ENCODE measurements around the gene C17orf107. TPM values are rescaled to one million over a fixed set of nuclear protein-coding genes. Genes with fewer than 3 reads are reported as not detected.

C17orf107 gene
- total RNA-seq, 2 experiments from 2014 or later, result 1.9 TPM

GRCh38 chr17:4881761-4882555, 17.4 kb upstream of the C17orf107 start:
- Mint-ChIP-seq H3K27me3 (ENCODE audit: low read depth) (no peaks in the 10 kb centered on the region), H3K9me3 (no peaks in the 10 kb centered on the region), H3K4me1 (ENCODE audit: low read depth) (no peaks in the 10 kb centered on the region), H3K4me3 (no peak overlapping the region), H3K36me3 (ENCODE audit: low read depth) (peaks cover 11% of the 10 kb centered on the region), H3K27ac (no peak overlapping the region)
- intact Hi-C loops (cut with micrococcal nuclease), result loop anchor here (1.0 kb wide), 2 partner anchors 151 to 172 kb away; partner anchors contain the start of genes ARRB2 and MED11
- CTCF ChIA-PET, result interaction anchor here (0.7 to 1.3 kb wide), 4 partner anchors 21 to 256 kb away, joined by 3 to 4 read pairs (median 3); no protein-coding TSS in a partner anchor
- peak; percentile 79 for DNase-seq

GRCh38 chr17:4884489-4884888, 14.8 kb upstream of the C17orf107 start:
- no peaks in the 10 kb centered on the region for H3K27me3 Mint-ChIP-seq (ENCODE audit: low read depth)
- no peaks in the 10 kb centered on the region for H3K9me3 Mint-ChIP-seq
- no peak overlapping the region for H3K4me3 Mint-ChIP-seq
- H3K36me3 Mint-ChIP-seq (ENCODE audit: low read depth), result peaks cover 13% of the 10 kb centered on the region
- DNase-seq, result no peak
- intact Hi-C loops (cut with micrococcal nuclease), result no loop called here
- H3K4me1 Mint-ChIP-seq (ENCODE audit: low read depth), result no peaks in the 10 kb centered on the region
- no peak overlapping the region for H3K27ac Mint-ChIP-seq
- CTCF ChIA-PET, result no interaction called here

DNA sequence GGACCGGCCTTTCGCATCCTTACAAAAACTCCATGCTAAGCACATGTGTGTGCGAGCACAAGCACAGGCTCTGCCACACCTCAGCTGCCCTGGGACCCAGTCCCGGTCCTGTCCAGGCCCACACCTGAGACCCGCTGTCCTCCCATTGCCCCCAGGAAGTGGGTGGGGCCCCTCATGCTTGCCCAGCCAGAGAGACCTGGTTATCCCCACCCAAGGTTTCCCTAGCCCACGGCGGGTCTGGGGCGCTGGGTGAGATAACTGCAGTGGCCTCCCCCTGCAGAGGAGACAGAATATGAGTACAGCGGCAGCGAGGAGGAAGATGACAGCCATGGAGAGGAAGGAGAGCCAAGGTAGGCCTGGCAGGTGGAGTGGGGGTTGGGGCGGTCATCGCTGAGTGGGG, 12.5 kb upstream of the C17orf107 start:
- H3K27me3 Mint-ChIP-seq (ENCODE audit: low read depth), result no peaks in the 10 kb centered on the region
- no peaks in the 10 kb centered on the region for H3K9me3 Mint-ChIP-seq
- no peak overlapping the region for H3K27ac Mint-ChIP-seq
- no peak overlapping the region for H3K4me3 Mint-ChIP-seq
- peaks cover 11% of the 10 kb centered on the region for H3K36me3 Mint-ChIP-seq (ENCODE audit: low read depth)
- no peaks in the 10 kb centered on the region for H3K4me1 Mint-ChIP-seq (ENCODE audit: low read depth)
- CTCF ChIA-PET, result interaction anchor here (1.1 kb wide), 1 partner anchor 157 kb away, joined by 5 read pairs; no protein-coding TSS in a partner anchor
- intact Hi-C loops (cut with micrococcal nuclease), result no loop called here
- no peak for DNase-seq

- intact Hi-C loops (cut with micrococcal nuclease), result no loop called here
Measured at GRCh38 chr17:4887581-4887980, 11.8 kb upstream of the C17orf107 start.

DNA sequence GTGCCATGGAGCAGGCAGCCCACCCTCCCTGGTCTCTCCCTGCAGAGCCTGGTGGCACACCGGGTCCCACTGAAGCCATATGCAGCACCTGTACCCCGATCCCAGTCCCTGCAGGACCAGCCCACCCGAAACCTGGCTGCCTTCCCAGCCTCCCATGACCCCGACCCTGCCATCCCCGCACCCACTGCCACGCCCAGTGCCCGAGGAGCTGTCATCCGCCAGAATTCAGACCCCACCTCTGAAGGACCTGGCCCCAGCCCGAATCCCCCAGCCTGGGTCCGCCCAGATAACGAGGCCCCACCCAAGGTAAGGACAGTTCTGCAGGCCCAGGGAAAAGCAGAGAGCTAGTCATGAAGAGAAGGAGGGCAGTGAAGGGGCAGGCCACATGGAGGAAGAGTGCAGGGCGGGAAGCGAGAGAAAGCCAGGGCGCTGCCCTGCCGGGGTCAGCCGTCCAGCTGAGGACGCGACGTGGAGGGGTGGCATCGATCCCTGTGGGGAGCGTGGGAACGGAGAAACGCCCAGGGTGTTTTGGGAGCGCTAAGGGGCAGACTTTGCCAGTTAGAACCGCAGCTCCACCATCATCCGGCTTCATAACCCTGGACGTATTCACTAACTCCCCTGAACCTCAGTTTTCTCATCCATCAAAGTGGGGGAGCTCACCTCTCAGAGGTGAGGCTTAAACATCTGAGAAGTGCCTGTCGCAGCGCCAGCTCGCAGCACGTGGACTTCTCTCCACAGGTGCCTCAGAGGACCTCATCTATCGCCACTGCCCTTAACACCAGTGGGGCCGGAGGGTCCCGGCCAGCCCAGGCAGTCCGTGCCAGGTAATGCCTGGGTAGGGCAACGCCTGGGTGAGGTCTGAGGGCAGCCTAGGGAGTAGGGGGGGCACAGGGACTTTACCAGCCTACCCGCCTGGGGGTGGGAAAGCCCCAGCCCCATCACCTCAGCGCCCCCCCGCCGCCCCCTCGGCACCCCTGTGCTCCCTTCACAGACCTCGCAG, 7.6 kb upstream of the C17orf107 start:
- Mint-ChIP-seq H3K9me3 (no peaks in the 10 kb centered on the region), H3K4me1 (ENCODE audit: low read depth) (no peaks in the 10 kb centered on the region), H3K27me3 (ENCODE audit: low read depth) (no peaks in the 10 kb centered on the region), H3K36me3 (ENCODE audit: low read depth) (peaks cover 11% of the 10 kb centered on the region), H3K27ac (no peak overlapping the region), H3K4me3 (no peak overlapping the region)
- DNase-seq, result no peak
- CTCF ChIA-PET, result interaction anchor here (0.5 to 1.6 kb wide), 3 partner anchors 11 to 325 kb away, joined by 3 to 4 read pairs (median 4); partner anchors contain the start of gene CHRNE
- intact Hi-C loops (cut with micrococcal nuclease), result no loop called here

More at GRCh38 chr17:4887581-4887980, 11.8 kb upstream of the C17orf107 start:
- no peaks in the 10 kb centered on the region for H3K27me3 Mint-ChIP-seq (ENCODE audit: low read depth)
- no peak overlapping the region for H3K27ac Mint-ChIP-seq
- no peak overlapping the region for H3K4me3 Mint-ChIP-seq
- no peak for DNase-seq
- CTCF ChIA-PET, result interaction anchor here (1.1 to 2.1 kb wide), 4 partner anchors 12 to 158 kb away, joined by 3 to 9 read pairs (median 6); partner anchors contain the start of genes C17orf107 and CHRNE
- H3K36me3 Mint-ChIP-seq (ENCODE audit: low read depth), result peaks cover 11% of the 10 kb centered on the region
- no peaks in the 10 kb centered on the region for H3K9me3 Mint-ChIP-seq
- no peaks in the 10 kb centered on the region for H3K4me1 Mint-ChIP-seq (ENCODE audit: low read depth)

GRCh38 chr17:4892499-4893221, 6.7 kb upstream of the C17orf107 start:
- H3K4me1 Mint-ChIP-seq (ENCODE audit: low read depth), result no peaks in the 10 kb centered on the region
- no peak overlapping the region for H3K4me3 Mint-ChIP-seq
- intact Hi-C loops (cut with micrococcal nuclease), result no loop called here
- CTCF ChIA-PET, result no interaction called here
- peaks cover 11% of the 10 kb centered on the region for H3K36me3 Mint-ChIP-seq (ENCODE audit: low read depth)
- no peaks in the 10 kb centered on the region for H3K27me3 Mint-ChIP-seq (ENCODE audit: low read depth)
- no peak for DNase-seq
- H3K9me3 Mint-ChIP-seq, result no peaks in the 10 kb centered on the region
- no peak overlapping the region for H3K27ac Mint-ChIP-seq

GRCh38 chr17:4893272-4893671, 6.1 kb upstream of the C17orf107 start:
- intact Hi-C loops (cut with micrococcal nuclease), result no loop called here
- CTCF ChIA-PET, result no interaction called here
- Mint-ChIP-seq H3K4me3 (no peak overlapping the region), H3K36me3 (ENCODE audit: low read depth) (peaks cover 11% of the 10 kb centered on the region), H3K4me1 (ENCODE audit: low read depth) (no peaks in the 10 kb centered on the region), H3K9me3 (no peaks in the 10 kb centered on the region), H3K27ac (no peak overlapping the region), H3K27me3 (ENCODE audit: low read depth) (no peaks in the 10 kb centered on the region)
- no peak for DNase-seq

- CTCF ChIA-PET, result no interaction called here
- no peaks in the 10 kb centered on the region for H3K9me3 Mint-ChIP-seq
- intact Hi-C loops (cut with micrococcal nuclease), result no loop called here
- H3K27ac Mint-ChIP-seq, result no peak overlapping the region
- peaks cover 6% of the 10 kb centered on the region for H3K4me1 Mint-ChIP-seq (ENCODE audit: low read depth)
- H3K4me3 Mint-ChIP-seq, result no peak overlapping the region
- no peak for DNase-seq
- no peaks in the 10 kb centered on the region for H3K27me3 Mint-ChIP-seq (ENCODE audit: low read depth)
- H3K36me3 Mint-ChIP-seq (ENCODE audit: low read depth), result peaks cover 11% of the 10 kb centered on the region
Measured at GRCh38 chr17:4893721-4894560, 5.4 kb upstream of the C17orf107 start.

- intact Hi-C loops (cut with micrococcal nuclease), result no loop called here
- Mint-ChIP-seq H3K27me3 (ENCODE audit: low read depth) (no peaks in the 10 kb centered on the region), H3K36me3 (ENCODE audit: low read depth) (peaks cover 9% of the 10 kb centered on the region), H3K27ac (no peak overlapping the region), H3K4me3 (no peak overlapping the region), H3K9me3 (no peaks in the 10 kb centered on the region), H3K4me1 (ENCODE audit: low read depth) (peaks cover 11% of the 10 kb centered on the region)
- CTCF ChIA-PET, result no interaction called here
- no peak for DNase-seq
Measured at GRCh38 chr17:4895121-4895520, 4.2 kb upstream of the C17orf107 start.

- no peaks in the 10 kb centered on the region for H3K27me3 Mint-ChIP-seq (ENCODE audit: low read depth)
- H3K4me1 Mint-ChIP-seq (ENCODE audit: low read depth), result peaks cover 13% of the 10 kb centered on the region
- H3K4me3 Mint-ChIP-seq, result no peak overlapping the region
- DNase-seq, result no peak
- H3K9me3 Mint-ChIP-seq, result no peaks in the 10 kb centered on the region
- CTCF ChIA-PET, result no interaction called here
- H3K27ac Mint-ChIP-seq, result no peak overlapping the region
- intact Hi-C loops (cut with micrococcal nuclease), result no loop called here
- H3K36me3 Mint-ChIP-seq (ENCODE audit: low read depth), result peaks cover 8% of the 10 kb centered on the region
Measured at GRCh38 chr17:4895657-4896331, 3.5 kb upstream of the C17orf107 start.
